Measurements from ENCODE around the gene CD22. TPM values are rescaled to one million over a fixed set of nuclear protein-coding genes. Genes with fewer than 3 reads are reported as not detected.

CD22 gene
- total and polyA plus RNA-seq, 4 donors: 0.15 to 4.1 (median 1.3) TPM

- Histone ChIP-seq H3K4me1 (ENCODE audit: control insufficient read depth in 4 of 4, insufficient read depth in 4 of 4, low read length in 3 of 4) (no peaks in the 10 kb centered on the region), H3K4me3 (ENCODE audit: low read depth in 1 of 3, low read length in 3 of 3) (no peak overlapping the region), H3K36me3 (ENCODE audit: control insufficient read depth in 4 of 4, insufficient read depth in 3 of 4, low read depth in 1 of 4, low read length in 3 of 4) (no peaks in the 10 kb centered on the region), H3K9ac (ENCODE audit: low read depth in 1 of 2, low read length in 2 of 2) (no peak overlapping the region), H3K27me3 (ENCODE audit: control insufficient read depth in 4 of 4, insufficient read depth in 4 of 4, low read length in 3 of 4) (no peaks in the 10 kb centered on the region), H3K9me3 (ENCODE audit: control insufficient read depth in 4 of 4, low read length in 3 of 4) (no peaks in the 10 kb centered on the region), H3K27ac (ENCODE audit: low read depth in 1 of 2, low read length in 2 of 2) (no peak overlapping the region)
- WGBS: 92% methylated on average over 14 of the region's 14 CpGs
- no peak for DNase-seq (ENCODE audit: low spot score)
- no peak for TF ChIP-seq RXRA (IDR thresholded peaks at IDR 0.05)
- no peak for TF ChIP-seq FOXA1 (IDR thresholded peaks at IDR 0.05)
- TF ChIP-seq SP1 (IDR thresholded peaks at IDR 0.05): no peak
- TF ChIP-seq REST (IDR thresholded peaks at IDR 0.05): no peak
These were observed 67.4 kb downstream of the CD22 start for GRCh38 chr19:35396240-35396885.

Other genes starting within 250 kb of the CD22 start
- gene FXYD3, start 213.4 kb upstream of the CD22 start, total RNA-seq: not detected
- gene FXYD3, start 213.4 kb upstream of the CD22 start, polyA plus RNA-seq: under 1 TPM; 0.32 to 0.45 TPM
- 1 to 10 TPM; 1.1 to 1.2 TPM for gene LGI4, start 194.1 kb upstream of the CD22 start, total RNA-seq
- 1 to 10 TPM in 1 of 2 donors, under 1 TPM in 1; 0.18 to 1.5 TPM for gene LGI4, start 194.1 kb upstream of the CD22 start, polyA plus RNA-seq
- 10 to 100 TPM; 18.7 to 20.3 TPM for gene FXYD1, start 190.4 kb upstream of the CD22 start, total RNA-seq
- 100 to 1,000 TPM; 123 to 146 TPM for gene FXYD1, start 190.4 kb upstream of the CD22 start, polyA plus RNA-seq
- under 1 TPM in 1 of 2 donors, not detected in 1; 0.08 TPM for gene FXYD7, start 185.9 kb upstream of the CD22 start, total RNA-seq
- gene FXYD7, start 185.9 kb upstream of the CD22 start, polyA plus RNA-seq: under 1 TPM in 1 of 2 donors, not detected in 1; 0.09 TPM
- 1 to 10 TPM; 2.2 to 2.8 TPM for gene FXYD5, start 174.5 kb upstream of the CD22 start, total RNA-seq
- gene FXYD5, start 174.5 kb upstream of the CD22 start, polyA plus RNA-seq: 10 to 100 TPM; 11.8 to 22.0 TPM
- under 1 TPM in 1 of 2 donors, not detected in 1; 0.17 TPM for gene FAM187B, start 100.4 kb upstream of the CD22 start, total RNA-seq
- not detected for gene FAM187B, start 100.4 kb upstream of the CD22 start, polyA plus RNA-seq
- gene LSR, start 80.2 kb upstream of the CD22 start, total RNA-seq: 10 to 100 TPM; 33.7 to 48.6 TPM
- gene LSR, start 80.2 kb upstream of the CD22 start, polyA plus RNA-seq: 100 to 1,000 TPM in 1 of 2 donors, 10 to 100 TPM in 1; 47.3 to 150 TPM
- gene USF2, start 60.2 kb upstream of the CD22 start, total RNA-seq: 10 to 100 TPM; 31.6 to 80.2 TPM
- gene USF2, start 60.2 kb upstream of the CD22 start, polyA plus RNA-seq: 10 to 100 TPM; 22.8 to 85.9 TPM
- gene HAMP, start 46.7 kb upstream of the CD22 start, total RNA-seq: 100 to 1,000 TPM in 1 of 2 donors, 10 to 100 TPM in 1; 18.8 to 204 TPM
- gene HAMP, start 46.7 kb upstream of the CD22 start, polyA plus RNA-seq: 1,000 to 10,000 TPM in 1 of 2 donors, 100 to 1,000 TPM in 1; 509 to 1,000 TPM
- 1 to 10 TPM in 1 of 2 donors, under 1 TPM in 1; 0.33 to 3.9 TPM for gene MAG, start 37.0 kb upstream of the CD22 start, total RNA-seq
- under 1 TPM in 1 of 2 donors, not detected in 1; 0.29 TPM for gene MAG, start 37.0 kb upstream of the CD22 start, polyA plus RNA-seq
- not detected for gene FFAR1, start 18.7 kb downstream of the CD22 start, total RNA-seq
- gene FFAR1, start 18.7 kb downstream of the CD22 start, polyA plus RNA-seq: not detected
- gene FFAR3, start 29.3 kb downstream of the CD22 start, total RNA-seq: under 1 TPM in 1 of 2 donors, not detected in 1; 0.33 TPM
- not detected for gene FFAR3, start 29.3 kb downstream of the CD22 start, polyA plus RNA-seq
- not detected for gene GPR42, start 41.9 kb downstream of the CD22 start, total RNA-seq
- not detected for gene GPR42, start 41.9 kb downstream of the CD22 start, polyA plus RNA-seq
- gene FFAR2, start 119.1 kb downstream of the CD22 start, total RNA-seq: under 1 TPM; 0.67 to 0.84 TPM
- under 1 TPM; 0.25 to 0.28 TPM for gene FFAR2, start 119.1 kb downstream of the CD22 start, polyA plus RNA-seq
- not detected for gene KRTDAP, start 161.3 kb downstream of the CD22 start, total RNA-seq
- not detected for gene KRTDAP, start 161.3 kb downstream of the CD22 start, polyA plus RNA-seq
- gene DMKN, start 184.5 kb downstream of the CD22 start, total RNA-seq: 1 to 10 TPM; 1.7 to 9.4 TPM
- 1 to 10 TPM; 1.4 to 3.1 TPM for gene DMKN, start 184.5 kb downstream of the CD22 start, polyA plus RNA-seq
- not detected for gene SBSN, start 199.1 kb downstream of the CD22 start, total RNA-seq
- not detected for gene SBSN, start 199.1 kb downstream of the CD22 start, polyA plus RNA-seq
- gene GAPDHS, start 204.3 kb downstream of the CD22 start, total RNA-seq: not detected
- gene GAPDHS, start 204.3 kb downstream of the CD22 start, polyA plus RNA-seq: not detected
- gene TMEM147, start 216.4 kb downstream of the CD22 start, total RNA-seq: 10 to 100 TPM; 18.1 to 28.0 TPM
- gene TMEM147, start 216.4 kb downstream of the CD22 start, polyA plus RNA-seq: 10 to 100 TPM; 61.3 to 97.4 TPM
- not detected for gene ATP4A, start 234.5 kb downstream of the CD22 start, total RNA-seq
- not detected for gene ATP4A, start 234.5 kb downstream of the CD22 start, polyA plus RNA-seq